GM21619 (cell line): Measurements from ENCODE around the gene PPM1L.

Experiments
- ATAC-seq: cut with Tn5 transposase; IDR thresholded peaks from one replicate; pipeline ENCODE4 v1.9.1; 2021; ENCODE audit not compliant: unreplicated experiment

PPM1L gene

DNA sequence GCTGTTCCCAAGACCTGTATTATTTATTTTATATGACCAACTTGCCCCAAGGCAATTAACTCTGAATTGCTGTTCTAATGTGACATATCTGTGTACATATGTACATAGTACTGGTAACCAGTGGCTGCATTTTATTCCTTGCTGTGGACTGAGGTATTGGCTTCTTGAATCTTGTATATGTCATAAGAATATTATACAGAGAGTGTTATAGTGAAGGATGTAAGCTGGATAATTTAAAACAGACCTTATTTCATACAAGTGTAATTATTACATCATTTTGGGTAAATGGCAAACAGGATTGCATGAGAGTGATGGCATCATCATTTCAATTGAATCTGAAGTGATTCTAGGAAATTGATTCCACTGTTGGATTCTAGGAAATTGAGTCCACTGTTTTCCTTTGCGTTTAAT, 316.2 kb downstream of the PPM1L start:
- no peak for ATAC-seq

GRCh38 chr3:161072751-161073150, 316.7 kb downstream of the PPM1L start:
- no peak for ATAC-seq

GRCh38 chr3:161073181-161073580, 317.1 kb downstream of the PPM1L start:
- no peak for ATAC-seq

- peak; percentile 91 for ATAC-seq
Measured at GRCh38 chr3:161081633-161082032, 325.6 kb downstream of the PPM1L start.

DNA sequence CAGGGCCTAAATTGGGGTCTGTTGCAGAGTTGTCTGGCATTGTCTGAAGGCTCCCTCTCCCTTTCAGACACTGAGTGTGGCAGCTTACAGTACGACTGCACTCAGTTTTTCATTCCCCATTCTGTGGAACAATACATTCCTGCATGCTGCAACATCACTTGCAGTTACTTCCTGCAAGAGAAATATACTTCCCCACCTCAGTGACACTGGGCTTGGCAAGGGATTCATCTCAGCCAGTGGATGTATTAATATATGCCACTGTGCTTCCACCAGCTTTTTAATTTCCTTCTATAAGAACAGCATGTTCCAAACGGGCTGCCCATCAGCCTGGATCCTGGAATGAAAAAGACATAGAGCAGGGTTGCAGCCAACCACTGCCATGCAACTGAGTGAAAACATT, 326.0 kb downstream of the PPM1L start:
- peak; percentile 25 for ATAC-seq

GRCh38 chr3:161083131-161083530, 327.1 kb downstream of the PPM1L start:
- ATAC-seq = no peak

DNA sequence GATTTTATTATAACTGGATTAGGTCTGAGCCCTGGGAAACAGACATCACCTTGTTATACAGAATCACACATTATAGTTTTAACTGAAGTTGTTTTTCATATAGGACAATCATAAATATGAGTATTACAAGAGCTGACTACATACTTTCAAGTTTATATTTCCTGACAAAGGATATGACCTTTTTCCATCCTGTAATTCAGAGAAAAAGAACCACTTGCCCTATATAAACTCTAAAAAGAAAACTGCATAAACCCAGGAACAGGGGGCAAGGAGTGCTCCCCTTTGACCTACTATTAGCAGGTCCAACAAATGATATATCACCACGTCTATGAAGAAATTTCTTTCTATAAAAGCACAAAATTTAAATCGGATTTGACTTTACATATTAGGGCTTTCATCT, 328.2 kb downstream of the PPM1L start:
- no peak for ATAC-seq

GRCh38 chr3:161093895-161094294, 337.9 kb downstream of the PPM1L start:
- ATAC-seq = no peak

DNA sequence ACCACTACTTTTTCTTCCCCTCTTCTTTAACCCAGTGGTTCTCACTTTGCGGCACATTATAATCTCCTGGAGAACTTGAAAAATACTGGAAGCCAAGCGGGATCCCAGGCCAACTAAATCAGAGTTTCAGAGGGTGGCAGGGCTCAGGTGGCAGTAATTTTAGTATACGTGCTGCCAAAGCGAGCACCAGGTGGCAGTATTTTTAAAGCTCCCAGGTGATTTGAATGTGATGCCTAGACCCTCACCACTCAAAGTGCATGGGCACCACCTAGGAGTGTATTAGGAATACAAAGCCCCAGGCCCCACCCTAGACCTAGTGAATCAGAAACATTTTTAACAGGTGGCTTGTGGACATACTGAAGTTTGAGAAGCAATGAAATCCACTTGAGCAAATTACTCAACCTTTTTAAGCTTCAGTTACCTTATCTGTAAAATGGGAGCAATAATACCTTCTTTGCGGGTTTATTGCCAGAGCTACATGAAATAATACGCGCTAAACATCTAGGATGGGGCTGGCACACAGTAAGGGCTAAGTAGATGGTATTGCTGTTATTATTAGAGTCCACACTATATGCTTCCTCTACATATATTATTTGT, 340.8 kb downstream of the PPM1L start:
- no peak for ATAC-seq

DNA sequence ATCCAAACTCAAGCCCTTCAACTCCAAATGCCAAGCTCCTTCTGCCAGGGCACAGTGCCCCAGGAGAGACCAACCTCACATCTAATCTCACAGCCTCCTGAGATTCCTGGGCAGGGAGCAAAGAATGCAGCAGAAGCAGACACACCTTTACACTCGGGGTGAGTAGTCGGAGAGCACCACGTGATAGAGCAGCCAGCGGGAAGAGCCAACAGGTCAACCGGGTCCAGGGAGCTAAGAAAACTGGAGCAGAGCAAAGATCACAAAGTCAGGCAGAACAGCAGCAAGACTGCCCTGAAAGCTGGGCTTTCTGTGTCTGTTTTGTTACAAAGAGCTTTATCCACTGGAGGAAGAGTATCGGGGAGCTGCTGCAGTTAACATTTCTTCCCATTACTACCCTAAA, 345.0 kb downstream of the PPM1L start:
- no peak for ATAC-seq

- no peak for ATAC-seq
Measured at GRCh38 chr3:161101609-161102008, 345.6 kb downstream of the PPM1L start.

- no peak for ATAC-seq
Measured at GRCh38 chr3:161103776-161104385, 347.9 kb downstream of the PPM1L start.

DNA sequence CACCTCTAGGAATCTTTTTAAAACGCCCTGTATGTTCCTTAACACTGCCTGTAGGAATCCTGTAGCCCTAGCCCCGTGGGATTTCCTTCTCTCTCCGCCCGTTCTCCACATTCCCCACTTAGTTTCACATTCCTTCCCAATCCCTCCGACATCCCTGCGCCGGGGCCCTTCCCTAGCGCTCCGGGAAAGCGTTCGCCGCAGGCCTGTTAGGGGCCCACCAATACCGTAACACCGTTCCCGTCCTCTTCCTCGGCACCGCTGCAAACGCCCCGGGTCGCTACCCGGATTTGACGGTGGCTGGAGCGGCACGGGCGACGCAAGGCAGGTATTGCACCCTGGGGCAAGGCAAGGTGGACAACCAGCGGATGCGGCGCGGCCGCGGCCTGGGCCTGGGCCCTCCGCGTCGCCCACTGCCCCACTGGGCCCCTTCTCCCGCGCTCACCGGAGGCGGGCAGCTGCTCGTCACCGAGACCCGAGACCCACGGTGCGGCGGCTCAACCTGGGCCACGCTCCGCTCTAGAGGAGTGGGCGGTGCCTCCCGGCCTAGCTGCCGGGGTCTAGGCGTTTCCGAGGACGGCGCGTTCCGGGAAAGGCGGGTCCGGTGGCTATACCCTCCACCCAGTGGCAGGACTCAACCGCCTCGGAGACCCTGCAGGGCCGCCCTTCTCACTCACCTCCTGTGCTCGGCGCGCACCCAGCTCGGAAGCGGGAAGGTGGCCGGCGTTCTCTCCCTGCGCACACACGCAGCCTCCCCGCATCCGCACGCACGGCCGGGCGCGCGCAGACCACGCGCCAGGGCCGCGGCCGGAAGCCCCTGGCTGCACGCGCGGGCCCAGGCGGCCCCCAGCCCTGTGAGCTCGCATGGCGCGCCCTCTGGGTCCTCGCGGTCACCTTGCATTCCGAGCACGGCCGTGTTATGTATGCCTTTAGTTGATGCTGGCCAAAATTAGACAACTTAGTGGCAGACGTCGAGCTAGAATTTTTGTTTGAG, 348.8 kb downstream of the PPM1L start, which contains the start of gene B3GALNT1:
TSS of gene B3GALNT1 (minus strand) at position 789 of the 991 bp plus-strand sequence. CDS start 18,595 bp downstream, outside the sequence.
- peak; percentile 75 for ATAC-seq

DNA sequence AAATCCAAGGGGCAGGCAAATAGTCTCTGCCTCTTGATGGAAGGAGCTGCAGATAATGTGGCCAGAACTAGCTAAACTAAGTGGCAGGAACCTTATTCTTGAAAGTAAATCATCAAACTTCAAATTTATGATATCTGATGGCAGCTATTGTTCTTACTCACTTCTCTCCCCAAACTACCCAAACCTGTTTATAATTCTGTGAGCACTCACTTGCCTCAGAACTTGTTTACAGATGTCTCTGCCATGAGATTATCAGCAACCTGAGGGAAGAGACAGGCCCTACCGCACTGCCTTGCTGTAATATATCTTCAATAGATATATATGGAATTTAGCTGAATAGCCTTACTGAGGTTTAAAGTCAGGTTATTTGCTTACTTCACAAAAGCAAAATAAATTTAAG, 351.3 kb downstream of the PPM1L start:
- no peak for ATAC-seq

- no peak for ATAC-seq
Measured at GRCh38 chr3:161108840-161109239, 352.8 kb downstream of the PPM1L start.

GRCh38 chr3:161117646-161118045, 361.6 kb downstream of the PPM1L start:
- no peak for ATAC-seq

DNA sequence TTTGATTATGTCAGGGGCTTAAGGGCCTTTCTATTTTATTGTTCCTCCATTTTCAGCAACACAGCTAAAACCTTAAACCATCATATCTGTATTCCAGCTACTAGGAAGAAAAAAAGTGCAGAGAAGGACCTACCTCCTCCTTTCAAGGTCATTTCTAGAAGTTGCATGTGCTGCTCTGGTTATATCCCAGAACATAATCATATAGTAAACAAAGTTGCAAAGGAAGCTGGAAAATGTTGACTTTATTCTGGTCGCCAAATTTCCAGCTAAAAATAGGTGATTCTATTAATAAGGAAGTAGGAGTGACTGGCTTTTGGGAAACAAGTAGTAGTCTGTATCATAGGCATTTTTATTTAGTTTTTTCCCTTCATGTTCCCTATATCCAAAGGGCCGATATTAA, 370.5 kb downstream of the PPM1L start:
- ATAC-seq = no peak
